Uterus (tissue), 4 donors: ENCODE results near the gene CHORDC1. TPM values are rescaled to one million over a fixed set of nuclear protein-coding genes. Genes with fewer than 3 reads are reported as not detected.
"Not testable (repeated sequence)": the region's sequence is repeated elsewhere in the genome, so short reads cannot be mapped to it uniquely, and the experiment has no call there.

Source experiments
- DNase-seq, 2 donors: peaks; one replicate each; pipeline ENCODE4 v3.0.0-alpha.2; 2019 to 2020
- H3K27ac ChIP-seq, 2 donors: fragments of 200-600 bp; sonication (generic); 1 replicate in 1 of 2; 2 replicates in 1 of 2; pipeline ENCODE4 v1.5.1; 2016 to 2018
- H3K27me3 ChIP-seq, 2 donors: fragments of 200-600 bp; sonication (generic); one replicate each; pipeline ENCODE4 v1.5.1; 2018 to 2019; ENCODE audit warnings: control low read depth in 1 of 2
- H3K36me3 ChIP-seq, 2 donors: fragments of 200-600 bp; sonication (generic); one replicate each; pipeline ENCODE4 v1.5.1; 2019; ENCODE audit warnings: control low read depth in 1 of 2
- H3K4me1 ChIP-seq, 2 donors: fragments of 200-600 bp; sonication (generic); one replicate each; pipeline ENCODE4 v1.5.1; 2018 to 2019; ENCODE audit warnings: control low read depth in 1 of 2
- H3K4me3 ChIP-seq, 2 donors: fragments of 200-600 bp; sonication (generic); 1 replicate in 1 of 2; 2 replicates in 1 of 2; pipeline ENCODE4 v1.5.1; 2018 to 2019; ENCODE audit warnings: mild to moderate bottlenecking in 1 of 2
- H3K9me3 ChIP-seq, 2 donors: fragments of 200-600 bp; sonication (generic); one replicate each; pipeline ENCODE4 v1.5.1; 2019; ENCODE audit warnings: control low read depth in 1 of 2
- POLR2A ChIP-seq, 2 donors: fragments of 450-650 bp; IDR thresholded peaks; one replicate each; pipeline ENCODE4 v1.6.1; 2016; ENCODE audit warnings: antibody characterized with exemption in 2 of 2, mild to moderate bottlenecking in 1 of 2, moderate library complexity in 1 of 2
- intact Hi-C: fragments of 100-400 bp; cut with DNase I; formaldehyde crosslinking; loops from one replicate; pipeline ENCODE4 v1.15.1; 2023; ENCODE audit warnings: low total_unique reads
- total RNA-seq, 4 donors: library from RNA; depleted of rRNA in 3 of 4; stranded (reverse); fragments of >200 nt in 3 of 4; gene quantifications; one replicate each; pipeline versions ENCODE4 v1.1.0 to v1.2.4, GENCODE V29; 2014 to 2023
- TF ChIP-seq, protein P1 (sequence below), 4 experiments: fragments of 200-600 bp in 2 of 4; fragments of 450-650 bp in 2 of 4; sonication (generic) in 2 of 4; IDR thresholded peaks; one replicate each; pipeline ENCODE4 v1.5.1; 2016 to 2019; ENCODE audit warnings: antibody characterized with exemption in 4 of 4, mild to moderate bottlenecking in 2 of 4, moderate library complexity in 1 of 4
- donor health status: DM: yes; HTN: yes; CAD: no.

CHORDC1 gene
- total RNA-seq, 4 donors from 2014 or later, result 23.5 to 373 (median 58.7) TPM

DNA sequence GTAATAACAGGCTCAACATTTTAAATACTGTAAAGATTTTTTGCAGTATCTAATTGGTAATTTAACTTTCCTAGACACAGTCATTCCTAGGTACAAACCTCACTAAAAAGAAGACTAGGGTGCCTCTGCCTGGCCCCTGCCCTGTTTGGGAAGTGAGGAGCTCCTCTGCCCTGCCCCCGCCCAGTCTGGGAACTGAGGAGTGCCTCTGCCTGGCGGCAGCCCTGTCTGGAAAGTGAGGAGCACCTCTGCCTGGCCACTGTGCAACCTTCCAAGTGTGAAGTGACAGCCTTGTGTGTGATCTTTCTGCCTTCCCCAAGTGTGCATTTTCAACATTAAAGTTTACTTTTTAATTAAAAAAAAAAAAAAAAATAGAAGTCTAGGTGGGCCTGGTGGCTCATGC lies 4.2 kb downstream of the CHORDC1 start:
- intact Hi-C loops, result no loop called here
- H3K36me3 ChIP-seq, result no peaks in the 10 kb centered on the region
- TF ChIP-seq, protein P1, sequence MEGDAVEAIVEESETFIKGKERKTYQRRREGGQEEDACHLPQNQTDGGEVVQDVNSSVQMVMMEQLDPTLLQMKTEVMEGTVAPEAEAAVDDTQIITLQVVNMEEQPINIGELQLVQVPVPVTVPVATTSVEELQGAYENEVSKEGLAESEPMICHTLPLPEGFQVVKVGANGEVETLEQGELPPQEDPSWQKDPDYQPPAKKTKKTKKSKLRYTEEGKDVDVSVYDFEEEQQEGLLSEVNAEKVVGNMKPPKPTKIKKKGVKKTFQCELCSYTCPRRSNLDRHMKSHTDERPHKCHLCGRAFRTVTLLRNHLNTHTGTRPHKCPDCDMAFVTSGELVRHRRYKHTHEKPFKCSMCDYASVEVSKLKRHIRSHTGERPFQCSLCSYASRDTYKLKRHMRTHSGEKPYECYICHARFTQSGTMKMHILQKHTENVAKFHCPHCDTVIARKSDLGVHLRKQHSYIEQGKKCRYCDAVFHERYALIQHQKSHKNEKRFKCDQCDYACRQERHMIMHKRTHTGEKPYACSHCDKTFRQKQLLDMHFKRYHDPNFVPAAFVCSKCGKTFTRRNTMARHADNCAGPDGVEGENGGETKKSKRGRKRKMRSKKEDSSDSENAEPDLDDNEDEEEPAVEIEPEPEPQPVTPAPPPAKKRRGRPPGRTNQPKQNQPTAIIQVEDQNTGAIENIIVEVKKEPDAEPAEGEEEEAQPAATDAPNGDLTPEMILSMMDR (IDR thresholded peaks at IDR 0.05), result no peak
- no peak for TF ChIP-seq POLR2A (IDR thresholded peaks at IDR 0.05)
- DNase-seq, result no peak
- no peaks in the 10 kb centered on the region for H3K27me3 ChIP-seq
- no peak overlapping the region for H3K4me3 ChIP-seq
- no peaks in the 10 kb centered on the region for H3K9me3 ChIP-seq
- no peak overlapping the region for H3K27ac ChIP-seq
- peaks cover 0 to 6% of the 10 kb centered on the region in 2 donors for H3K4me1 ChIP-seq

DNA sequence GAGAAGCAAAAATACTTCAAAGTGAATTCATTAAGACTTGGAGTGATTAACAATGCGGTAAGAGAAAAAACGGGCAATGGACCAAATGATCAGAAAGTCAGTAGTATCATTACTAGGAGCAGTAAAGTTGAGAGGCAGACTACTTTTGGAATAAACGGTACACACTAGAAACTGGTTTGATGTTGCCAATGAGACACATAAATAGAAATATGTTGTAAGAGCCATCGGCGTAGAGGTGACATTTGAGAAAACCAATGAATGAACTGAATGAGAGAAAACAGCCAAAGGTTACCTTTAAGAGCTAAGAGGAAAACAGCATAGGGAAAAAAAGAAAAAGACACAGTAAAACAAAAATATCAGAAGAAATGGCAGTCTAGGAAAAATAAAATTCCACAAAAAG lies 6.2 kb downstream of the CHORDC1 start:
- intact Hi-C loops, result no loop called here
- Histone ChIP-seq H3K27ac (no peak overlapping the region), H3K27me3 (no peaks in the 10 kb centered on the region), H3K4me1 (peaks cover 0 to 6% of the 10 kb centered on the region in 2 donors), H3K36me3 (no peaks in the 10 kb centered on the region), H3K4me3 (no peak overlapping the region), H3K9me3 (no peaks in the 10 kb centered on the region)
- DNase-seq, result no peak
- TF ChIP-seq POLR2A (IDR thresholded peaks at IDR 0.05), result no peak
- TF ChIP-seq, protein P1 (IDR thresholded peaks at IDR 0.05), result no peak

DNA sequence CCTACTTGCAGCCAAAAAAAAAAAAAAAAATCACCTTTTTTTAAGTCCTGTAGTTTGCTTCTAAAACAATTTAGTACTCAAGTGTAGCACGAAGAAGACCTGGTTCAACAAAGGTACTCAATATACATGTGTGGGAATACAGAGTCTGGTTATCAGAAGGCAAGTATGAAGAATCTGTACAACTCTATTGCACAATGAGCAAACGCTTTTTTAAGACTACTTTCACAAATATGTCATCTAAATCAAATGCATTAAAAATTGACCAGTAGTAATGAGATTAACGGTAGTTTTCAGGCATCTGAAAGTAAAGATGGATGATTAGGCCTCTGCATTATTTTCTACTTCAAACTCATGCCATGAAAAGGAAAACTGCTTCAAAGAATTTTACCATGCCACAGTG lies 9.5 kb downstream of the CHORDC1 start:
- TF ChIP-seq, protein P1 (IDR thresholded peaks at IDR 0.05), result no peak
- TF ChIP-seq POLR2A (IDR thresholded peaks at IDR 0.05), result no peak
- intact Hi-C loops, result no loop called here
- Histone ChIP-seq H3K4me1 (no peaks in the 10 kb centered on the region), H3K36me3 (no peaks in the 10 kb centered on the region), H3K9me3 (no peaks in the 10 kb centered on the region), H3K27ac (no peak overlapping the region), H3K27me3 (no peaks in the 10 kb centered on the region), H3K4me3 (no peak overlapping the region)
- DNase-seq, result no peak

DNA sequence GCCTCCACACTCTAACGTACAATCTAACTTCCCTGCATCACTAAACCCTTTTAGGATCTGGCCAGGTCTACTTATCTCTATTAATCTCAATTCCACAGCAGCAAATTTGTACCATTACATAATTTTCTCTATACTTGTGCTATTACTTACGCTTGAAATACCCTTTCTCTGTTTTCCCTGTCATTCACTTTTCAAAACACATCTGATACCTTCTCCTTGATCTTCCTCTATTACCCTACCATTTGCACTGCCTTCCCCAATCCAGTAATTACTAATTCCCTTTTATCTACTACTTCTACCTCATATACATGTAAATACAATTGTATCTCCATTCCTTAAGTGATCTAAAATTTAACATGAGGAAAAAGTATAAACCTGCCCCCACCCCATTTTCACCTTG lies 14.0 kb downstream of the CHORDC1 start:
- Histone ChIP-seq H3K4me1 (no peaks in the 10 kb centered on the region), H3K27ac (no peak overlapping the region), H3K27me3 (no peaks in the 10 kb centered on the region), H3K4me3 (no peak overlapping the region), H3K9me3 (no peaks in the 10 kb centered on the region), H3K36me3 (no peaks in the 10 kb centered on the region)
- DNase-seq, result no peak
- intact Hi-C loops, result no loop called here
- no peak for TF ChIP-seq POLR2A (IDR thresholded peaks at IDR 0.05)
- TF ChIP-seq, protein P1 (IDR thresholded peaks at IDR 0.05), result no peak

DNA sequence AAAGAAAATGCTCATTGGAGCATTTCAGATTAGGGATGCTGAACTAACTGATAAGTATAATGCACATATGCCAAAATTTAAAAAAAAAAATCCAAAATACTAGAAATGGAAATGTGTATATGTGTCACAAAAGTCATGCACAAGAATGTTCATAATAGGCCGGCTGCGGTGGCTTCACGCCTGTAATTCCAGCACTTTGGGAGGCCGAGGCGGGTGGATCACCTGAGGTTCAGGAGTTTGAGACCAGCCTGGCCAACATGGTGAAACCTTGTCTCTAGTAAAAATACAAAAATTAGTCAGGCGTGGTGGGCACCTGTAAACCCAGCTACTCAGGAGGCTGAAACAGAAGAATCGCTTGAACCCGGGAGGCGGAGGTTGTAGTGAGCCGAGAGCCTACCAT lies 14.9 kb downstream of the CHORDC1 start:
- H3K4me1 ChIP-seq, H3K27ac ChIP-seq, H3K4me3 ChIP-seq, H3K27me3 ChIP-seq, H3K9me3 ChIP-seq, intact Hi-C loops, DNase-seq, H3K36me3 ChIP-seq: not testable (repeated sequence)
